ENCODE measurements around the gene LMOD1. TPM values are rescaled to one million over a fixed set of nuclear protein-coding genes. Genes with fewer than 3 reads are reported as not detected.

Gene LMOD1
- polyA plus RNA-seq, 1 experiment, result 41.1 TPM

DNA sequence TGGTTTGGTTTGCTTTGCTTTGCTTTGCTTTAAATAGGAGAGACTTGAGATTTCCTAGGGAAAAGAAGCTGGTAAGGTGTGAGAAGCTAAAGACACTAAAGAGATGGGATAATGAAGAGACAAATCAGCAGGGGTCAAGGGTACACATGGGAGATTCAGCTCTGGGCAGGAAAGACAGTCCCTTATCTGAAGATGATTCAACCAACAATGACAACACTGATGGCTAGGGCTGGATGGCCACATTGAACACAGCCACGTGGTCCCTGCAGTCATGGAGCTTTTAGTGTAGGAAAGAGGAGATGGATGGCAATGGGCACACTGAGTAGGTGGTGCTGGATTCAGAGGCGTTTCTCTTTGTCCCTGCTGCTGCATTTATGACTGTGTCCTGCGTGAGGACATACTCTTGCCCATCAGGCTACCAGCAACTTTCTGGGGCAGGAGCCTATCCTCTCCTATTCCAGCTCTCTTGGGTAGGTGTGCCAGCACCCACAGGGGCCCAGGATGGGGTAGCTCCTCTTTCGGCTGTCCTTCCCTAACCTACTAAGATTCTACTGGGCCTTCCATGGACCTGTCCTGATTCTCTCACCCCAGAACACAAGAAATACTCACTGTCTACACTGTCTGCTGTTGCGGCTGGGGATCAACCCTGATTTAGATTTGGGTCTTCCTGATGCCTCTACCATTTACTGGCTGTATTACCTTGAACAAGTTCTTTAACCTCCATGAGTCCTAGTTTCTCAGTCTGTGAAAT is 59.1 kb downstream of the LMOD1 start:
- no peak for DNase-seq (ENCODE audit: low read depth, low spot score)
- H3K27ac ChIP-seq (ENCODE audit: low read depth, low read length), result no peak overlapping the region
- no peaks in the 10 kb centered on the region; the same call in 1 of the 2 replicates for H3K9me3 ChIP-seq (ENCODE audit: control insufficient read depth, insufficient read depth, low read length)
- no peak overlapping the region for H3K4me3 ChIP-seq (ENCODE audit: low read depth, low read length)
- TF ChIP-seq, protein P1, sequence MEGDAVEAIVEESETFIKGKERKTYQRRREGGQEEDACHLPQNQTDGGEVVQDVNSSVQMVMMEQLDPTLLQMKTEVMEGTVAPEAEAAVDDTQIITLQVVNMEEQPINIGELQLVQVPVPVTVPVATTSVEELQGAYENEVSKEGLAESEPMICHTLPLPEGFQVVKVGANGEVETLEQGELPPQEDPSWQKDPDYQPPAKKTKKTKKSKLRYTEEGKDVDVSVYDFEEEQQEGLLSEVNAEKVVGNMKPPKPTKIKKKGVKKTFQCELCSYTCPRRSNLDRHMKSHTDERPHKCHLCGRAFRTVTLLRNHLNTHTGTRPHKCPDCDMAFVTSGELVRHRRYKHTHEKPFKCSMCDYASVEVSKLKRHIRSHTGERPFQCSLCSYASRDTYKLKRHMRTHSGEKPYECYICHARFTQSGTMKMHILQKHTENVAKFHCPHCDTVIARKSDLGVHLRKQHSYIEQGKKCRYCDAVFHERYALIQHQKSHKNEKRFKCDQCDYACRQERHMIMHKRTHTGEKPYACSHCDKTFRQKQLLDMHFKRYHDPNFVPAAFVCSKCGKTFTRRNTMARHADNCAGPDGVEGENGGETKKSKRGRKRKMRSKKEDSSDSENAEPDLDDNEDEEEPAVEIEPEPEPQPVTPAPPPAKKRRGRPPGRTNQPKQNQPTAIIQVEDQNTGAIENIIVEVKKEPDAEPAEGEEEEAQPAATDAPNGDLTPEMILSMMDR (IDR thresholded peaks at IDR 0.05; ENCODE audit: low read depth, low read length), result no peak
- H3K27me3 ChIP-seq (ENCODE audit: control insufficient read depth, insufficient read depth, low read length), result no peaks in the 10 kb centered on the region
- ChIA-PET CTCF (interaction anchor here (0.6 to 1.8 kb wide), 8 partner anchors 9 to 357 kb away, joined by 3 to 17 read pairs (median 5); partner anchors contain the start of genes LMOD1 and RNPEP), POLR2A (interaction anchor here (0.7 kb wide), 1 partner anchor 10 kb away, joined by 8 read pairs; no protein-coding TSS in a partner anchor)

DNA sequence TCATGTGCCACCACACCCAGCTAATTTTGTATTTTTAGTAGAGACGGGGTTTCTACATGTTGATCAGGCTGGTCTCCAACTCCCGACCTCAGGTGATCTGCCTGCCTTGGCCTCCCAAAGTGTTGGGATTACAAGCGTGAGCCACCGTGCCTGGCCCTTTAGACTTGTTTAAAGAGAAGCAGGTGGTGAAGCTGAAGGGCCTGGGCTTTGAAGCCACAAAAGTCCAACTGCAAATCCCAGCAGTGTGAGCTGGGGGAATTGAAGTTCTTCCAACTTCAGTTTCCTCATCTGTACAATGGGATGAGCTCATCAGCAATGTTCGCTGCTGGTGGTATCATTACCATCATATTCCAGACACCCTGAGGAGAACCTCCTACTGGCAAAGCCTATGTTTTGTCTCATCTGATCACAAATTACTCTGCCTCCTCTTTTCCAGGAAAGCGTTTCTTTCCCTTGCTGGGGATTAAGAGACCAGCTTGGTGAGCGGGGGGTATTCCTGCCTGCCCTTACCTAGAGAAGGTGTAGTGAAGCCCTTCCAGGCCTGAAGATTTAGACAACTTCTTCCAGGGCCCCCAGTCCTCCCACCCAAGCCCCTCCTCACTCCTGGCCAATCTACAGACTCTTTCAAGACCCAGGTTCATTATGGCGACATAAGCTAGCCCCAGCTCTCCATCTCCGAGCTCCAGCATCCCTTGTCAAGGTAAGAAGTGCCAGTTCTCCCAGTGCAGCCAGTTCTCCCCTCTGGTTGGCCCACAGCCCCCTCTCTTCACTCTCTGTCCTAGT is 60.1 kb downstream of the LMOD1 start:
- no peaks in the 10 kb centered on the region; the same call in 1 of the 2 replicates for H3K9me3 ChIP-seq (ENCODE audit: control insufficient read depth, insufficient read depth, low read length)
- H3K4me3 ChIP-seq (ENCODE audit: low read depth, low read length), result no peak overlapping the region
- no peaks in the 10 kb centered on the region for H3K27me3 ChIP-seq (ENCODE audit: control insufficient read depth, insufficient read depth, low read length)
- H3K27ac ChIP-seq (ENCODE audit: low read depth, low read length), result no peak overlapping the region
- POLR2A ChIA-PET, result interaction anchor here (0.7 kb wide), 1 partner anchor 60 kb away, joined by 3 read pairs; the partner anchor contains the start of gene LMOD1
- CTCF ChIA-PET, result interaction anchor here (0.9 to 1.8 kb wide), 7 partner anchors 8 to 113 kb away, joined by 3 to 17 read pairs (median 5); partner anchors contain the start of genes LMOD1 and RNPEP
- DNase-seq (ENCODE audit: low read depth, low spot score), result no peak
- TF ChIP-seq, protein P1 (IDR thresholded peaks at IDR 0.05; ENCODE audit: low read depth, low read length), result no peak

DNA sequence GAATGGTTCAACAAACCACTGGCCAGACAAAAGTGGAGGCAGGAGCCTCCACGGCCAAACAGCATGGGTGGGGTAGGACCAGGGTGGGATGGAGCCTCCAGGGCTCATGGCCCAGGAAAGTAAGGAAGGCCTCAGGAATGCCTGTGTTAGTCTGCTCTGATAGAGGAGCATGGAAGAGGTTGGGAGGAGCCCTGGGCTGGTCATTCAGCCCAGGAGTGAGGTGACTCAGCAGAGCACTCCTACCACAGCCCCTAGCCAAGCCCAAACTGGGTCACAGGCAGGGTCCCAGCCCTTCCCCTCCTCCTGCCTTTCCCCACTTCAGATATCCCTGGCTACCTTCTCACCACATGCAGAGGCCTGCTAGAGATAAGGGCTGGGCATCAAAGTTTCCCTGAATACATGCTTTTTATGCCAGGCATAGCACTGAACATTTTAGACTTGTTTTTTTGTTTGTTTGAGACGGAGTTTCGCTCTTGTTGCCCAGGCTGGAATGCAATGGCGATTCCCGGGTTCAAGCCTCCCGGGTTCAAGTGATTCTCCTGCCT is 60.7 kb downstream of the LMOD1 start:
- H3K27ac ChIP-seq (ENCODE audit: low read depth, low read length), result no peak overlapping the region
- ChIA-PET POLR2A (no interaction called here), CTCF (interaction anchor here (0.7 to 8.4 kb wide), 3 partner anchors 11 to 87 kb away, joined by 4 to 61 read pairs (median 17); no protein-coding TSS in a partner anchor)
- no peaks in the 10 kb centered on the region; the same call in 1 of the 2 replicates for H3K9me3 ChIP-seq (ENCODE audit: control insufficient read depth, insufficient read depth, low read length)
- TF ChIP-seq, protein P1 (IDR thresholded peaks at IDR 0.05; ENCODE audit: low read depth, low read length), result no peak
- H3K27me3 ChIP-seq (ENCODE audit: control insufficient read depth, insufficient read depth, low read length), result no peaks in the 10 kb centered on the region
- no peak overlapping the region for H3K4me3 ChIP-seq (ENCODE audit: low read depth, low read length)
- DNase-seq (ENCODE audit: low read depth, low spot score), result no peak

DNA sequence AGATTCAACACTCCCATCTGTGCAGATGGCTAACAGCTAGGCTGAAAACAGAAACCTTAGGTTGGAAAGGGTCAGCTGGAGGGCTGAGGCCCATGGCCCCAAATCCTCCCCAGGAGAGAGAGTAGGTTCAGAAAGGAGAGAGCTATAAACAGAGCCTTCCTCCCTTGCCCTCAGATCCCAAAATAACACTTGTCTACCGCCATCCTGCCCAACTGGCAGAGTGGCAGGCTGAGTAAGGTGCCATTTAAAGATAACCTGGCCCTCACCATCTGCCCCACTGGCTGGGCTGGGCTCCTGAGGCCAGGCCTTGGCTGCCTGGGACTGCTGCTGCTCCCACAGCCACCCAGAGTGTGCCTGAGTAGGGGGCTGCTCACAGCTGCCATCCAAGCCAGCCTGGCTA is 61.9 kb downstream of the LMOD1 start:
- no peak overlapping the region for H3K27ac ChIP-seq (ENCODE audit: low read depth, low read length)
- no peak for DNase-seq (ENCODE audit: low read depth, low spot score)
- TF ChIP-seq, protein P1 (IDR thresholded peaks at IDR 0.05; ENCODE audit: low read depth, low read length), result no peak
- POLR2A ChIA-PET, result interaction anchor here (1.8 kb wide), 1 partner anchor 11 kb away, joined by 12 read pairs; no protein-coding TSS in a partner anchor
- no peaks in the 10 kb centered on the region; the same call in 1 of the 2 replicates for H3K9me3 ChIP-seq (ENCODE audit: control insufficient read depth, insufficient read depth, low read length)
- no peak overlapping the region for H3K4me3 ChIP-seq (ENCODE audit: low read depth, low read length)
- no peaks in the 10 kb centered on the region for H3K27me3 ChIP-seq (ENCODE audit: control insufficient read depth, insufficient read depth, low read length)
- CTCF ChIA-PET, result interaction anchor here (0.9 to 8.4 kb wide), 2 partner anchors 11 to 88 kb away, joined by 3 to 61 read pairs; no protein-coding TSS in a partner anchor

Data from AG04450 (cell line).